ENCODE data around the gene LNX1. TPM values are rescaled to one million over a fixed set of nuclear protein-coding genes. Genes with fewer than 3 reads are reported as not detected.

LNX1 gene
- total RNA-seq, 2 experiments from 2014 or later: not detected

DNA sequence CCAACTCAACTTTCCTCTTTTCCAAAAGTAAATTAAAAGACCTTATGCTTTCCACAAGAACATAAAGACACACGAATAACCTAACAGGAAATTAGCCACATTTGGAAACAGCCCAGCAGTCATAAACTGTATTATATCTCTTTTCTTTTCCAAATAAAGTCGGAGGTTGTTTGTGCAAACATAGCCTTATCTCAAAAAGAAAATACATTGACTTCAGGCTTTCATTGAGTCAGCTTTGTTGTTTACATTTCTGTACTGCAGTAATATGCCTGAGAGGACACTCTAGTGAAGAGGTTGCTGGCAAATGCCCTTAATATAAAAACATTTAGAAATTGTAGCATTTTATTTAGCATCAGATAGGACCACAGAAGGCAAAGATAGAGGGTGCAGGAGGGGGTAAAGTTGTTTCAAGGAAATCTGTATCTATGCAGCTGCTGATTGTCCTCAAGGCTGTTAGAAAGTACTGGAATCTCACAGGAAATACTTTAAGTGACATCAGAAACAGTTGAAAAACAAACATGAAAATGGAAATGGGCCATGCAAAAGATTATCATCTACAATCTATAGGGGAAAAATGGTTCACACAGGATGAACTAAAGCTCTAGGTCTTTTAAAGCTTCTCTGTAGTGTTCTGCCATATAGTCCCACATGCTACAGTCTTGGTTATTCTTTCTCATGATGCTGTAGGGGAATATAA lies 14.5 kb downstream of the LNX1 start:
- ChIA-PET CTCF (ENCODE audit: unreplicated experiment) (no interaction called here), POLR2A (no interaction called here)

DNA sequence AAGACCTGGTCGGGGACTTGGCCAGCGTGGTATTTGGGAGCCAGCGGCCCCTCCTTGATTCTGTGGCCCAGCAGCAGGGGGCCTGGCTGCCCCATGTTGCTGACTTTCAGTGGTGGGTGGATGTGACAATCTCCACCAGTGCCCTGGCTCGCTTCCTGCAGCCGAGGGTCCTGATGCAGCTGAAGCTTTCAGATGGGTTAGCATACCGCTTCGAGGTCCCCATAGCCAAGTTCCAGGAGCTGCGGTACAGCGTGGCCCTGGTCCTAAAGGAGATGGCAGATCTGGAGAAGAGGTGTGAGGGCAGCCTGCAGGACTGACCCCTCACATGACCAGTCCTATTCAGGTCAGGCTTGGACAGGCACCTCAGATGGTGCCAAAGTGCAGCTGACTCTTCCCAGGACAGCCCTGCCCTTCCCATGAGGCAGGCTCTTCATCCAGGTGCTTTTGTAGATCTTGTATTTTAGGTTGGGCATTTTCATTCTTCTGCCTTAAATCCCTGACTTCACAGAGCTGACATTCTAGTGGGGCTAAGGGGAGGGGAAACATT lies 15.1 kb downstream of the LNX1 start:
- BruUV-seq (replicated peaks): no TSS peak
- Histone ChIP-seq H3K9me2 (ENCODE audit: insufficient read depth, low read length) (no peaks in the 10 kb centered on the region), H3K79me2 (ENCODE audit: insufficient read depth, low read depth, low read length) (no peaks in the 10 kb centered on the region), H2AFZ (ENCODE audit: low read length) (no peak overlapping the region), H3K4me2 (ENCODE audit: low read length) (no peak overlapping the region), H3K4me3 (ENCODE audit: low read depth, low read length, poor library complexity, severe bottlenecking) (no peak overlapping the region), H3K36me3 (ENCODE audit: insufficient read depth, low read length) (no peaks in the 10 kb centered on the region), H4K20me1 (ENCODE audit: insufficient read depth, low read length) (no peaks in the 10 kb centered on the region), H3K27ac (ENCODE audit: low read depth, low read length, poor library complexity, severe bottlenecking) (no peak overlapping the region), H3K9me3 (ENCODE audit: low read length) (no peaks in the 10 kb centered on the region), H3K4me1 (ENCODE audit: insufficient read depth, low read length, poor library complexity, severe bottlenecking) (no peaks in the 10 kb centered on the region)
- no peak for DNase-seq (ENCODE audit: low spot score)
- TF ChIP-seq, protein P1, sequence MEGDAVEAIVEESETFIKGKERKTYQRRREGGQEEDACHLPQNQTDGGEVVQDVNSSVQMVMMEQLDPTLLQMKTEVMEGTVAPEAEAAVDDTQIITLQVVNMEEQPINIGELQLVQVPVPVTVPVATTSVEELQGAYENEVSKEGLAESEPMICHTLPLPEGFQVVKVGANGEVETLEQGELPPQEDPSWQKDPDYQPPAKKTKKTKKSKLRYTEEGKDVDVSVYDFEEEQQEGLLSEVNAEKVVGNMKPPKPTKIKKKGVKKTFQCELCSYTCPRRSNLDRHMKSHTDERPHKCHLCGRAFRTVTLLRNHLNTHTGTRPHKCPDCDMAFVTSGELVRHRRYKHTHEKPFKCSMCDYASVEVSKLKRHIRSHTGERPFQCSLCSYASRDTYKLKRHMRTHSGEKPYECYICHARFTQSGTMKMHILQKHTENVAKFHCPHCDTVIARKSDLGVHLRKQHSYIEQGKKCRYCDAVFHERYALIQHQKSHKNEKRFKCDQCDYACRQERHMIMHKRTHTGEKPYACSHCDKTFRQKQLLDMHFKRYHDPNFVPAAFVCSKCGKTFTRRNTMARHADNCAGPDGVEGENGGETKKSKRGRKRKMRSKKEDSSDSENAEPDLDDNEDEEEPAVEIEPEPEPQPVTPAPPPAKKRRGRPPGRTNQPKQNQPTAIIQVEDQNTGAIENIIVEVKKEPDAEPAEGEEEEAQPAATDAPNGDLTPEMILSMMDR (conservative IDR thresholded peaks at IDR 0.05; ENCODE audit: low read length): no peak
- TF ChIP-seq EZH2phosphoT487 (IDR thresholded peaks at IDR 0.05; ENCODE audit: borderline replicate concordance, low read depth, low read length): no peak
- CTCF ChIA-PET (ENCODE audit: unreplicated experiment): no interaction called here
- POLR2A ChIA-PET: no interaction called here
- intact Hi-C loops (cut with micrococcal nuclease; ENCODE audit: unreplicated experiment): no loop called here

More for the DNA sequence above, 14.5 kb downstream of the LNX1 start:
- no peak for TF ChIP-seq EZH2phosphoT487 (IDR thresholded peaks at IDR 0.05; ENCODE audit: borderline replicate concordance, low read depth, low read length)
- TF ChIP-seq, protein P1 (conservative IDR thresholded peaks at IDR 0.05; ENCODE audit: low read length): no peak
- DNase-seq (ENCODE audit: low spot score): no peak
- no peaks in the 10 kb centered on the region for H3K9me3 ChIP-seq (ENCODE audit: low read length)
- intact Hi-C loops (cut with micrococcal nuclease; ENCODE audit: unreplicated experiment): no loop called here
- H3K36me3 ChIP-seq (ENCODE audit: insufficient read depth, low read length): no peaks in the 10 kb centered on the region
- no peaks in the 10 kb centered on the region for H4K20me1 ChIP-seq (ENCODE audit: insufficient read depth, low read length)
- no peaks in the 10 kb centered on the region for H3K4me1 ChIP-seq (ENCODE audit: insufficient read depth, low read length, poor library complexity, severe bottlenecking)
- no TSS peak for BruUV-seq (replicated peaks)
- no peak overlapping the region for H3K4me2 ChIP-seq (ENCODE audit: low read length)
- H3K79me2 ChIP-seq (ENCODE audit: insufficient read depth, low read depth, low read length): no peaks in the 10 kb centered on the region
- no peak overlapping the region for H3K27ac ChIP-seq (ENCODE audit: low read depth, low read length, poor library complexity, severe bottlenecking)
- H3K9me2 ChIP-seq (ENCODE audit: insufficient read depth, low read length): no peaks in the 10 kb centered on the region
- H3K4me3 ChIP-seq (ENCODE audit: low read depth, low read length, poor library complexity, severe bottlenecking): no peak overlapping the region
- no peak overlapping the region for H2AFZ ChIP-seq (ENCODE audit: low read length)

DNA sequence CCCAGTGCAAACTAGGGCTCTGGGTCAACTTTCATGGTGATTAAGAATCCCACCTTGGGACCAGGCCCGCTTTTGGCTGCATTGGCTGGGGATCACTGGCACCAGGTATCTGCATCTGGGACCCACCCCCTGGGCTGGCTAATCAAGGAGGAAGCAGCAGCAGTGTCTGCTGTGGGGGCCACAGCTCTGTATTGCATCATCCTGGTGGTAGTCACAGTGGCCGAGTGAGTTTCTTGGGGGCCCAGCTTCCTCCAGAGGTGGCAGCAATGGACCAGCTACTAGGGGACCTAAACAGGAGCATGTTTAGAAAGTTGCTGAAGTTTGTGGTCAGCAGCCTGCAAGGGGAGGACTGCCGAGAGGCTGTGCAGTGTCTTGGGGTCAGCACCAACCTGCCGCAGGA lies 15.7 kb downstream of the LNX1 start:
- Histone ChIP-seq H4K20me1 (ENCODE audit: insufficient read depth, low read length) (no peaks in the 10 kb centered on the region), H3K4me3 (ENCODE audit: low read depth, low read length, poor library complexity, severe bottlenecking) (no peak overlapping the region), H2AFZ (ENCODE audit: low read length) (no peak overlapping the region), H3K9me3 (ENCODE audit: low read length) (no peaks in the 10 kb centered on the region), H3K27ac (ENCODE audit: low read depth, low read length, poor library complexity, severe bottlenecking) (no peak overlapping the region), H3K36me3 (ENCODE audit: insufficient read depth, low read length) (no peaks in the 10 kb centered on the region), H3K79me2 (ENCODE audit: insufficient read depth, low read depth, low read length) (no peaks in the 10 kb centered on the region), H3K4me1 (ENCODE audit: insufficient read depth, low read length, poor library complexity, severe bottlenecking) (no peaks in the 10 kb centered on the region), H3K9me2 (ENCODE audit: insufficient read depth, low read length) (no peaks in the 10 kb centered on the region), H3K4me2 (ENCODE audit: low read length) (no peak overlapping the region)
- no peak for DNase-seq (ENCODE audit: low spot score)
- no TSS peak for BruUV-seq (replicated peaks)
- POLR2A ChIA-PET: no interaction called here
- intact Hi-C loops (cut with micrococcal nuclease; ENCODE audit: unreplicated experiment): no loop called here
- TF ChIP-seq EZH2phosphoT487 (IDR thresholded peaks at IDR 0.05; ENCODE audit: borderline replicate concordance, low read depth, low read length): no peak
- TF ChIP-seq, protein P1 (conservative IDR thresholded peaks at IDR 0.05; ENCODE audit: low read length): no peak
- CTCF ChIA-PET (ENCODE audit: unreplicated experiment): no interaction called here

Measured in OCI-LY7 (cell line).